ENCODE measurements around the gene AFDN. TPM values are rescaled to one million over a fixed set of nuclear protein-coding genes. Genes with fewer than 3 reads are reported as not detected.

Gene AFDN
- total RNA-seq, 1 donor from 2014 or later, result 112 TPM

GRCh38 chr6:168017629-168018028 lies 190.9 kb downstream of the AFDN start:
- H3K36me3 ChIP-seq (ENCODE audit: control insufficient read depth, insufficient read depth, low read length), result no peaks in the 10 kb centered on the region
- no peaks in the 10 kb centered on the region for H3K27me3 ChIP-seq (ENCODE audit: control insufficient read depth, insufficient read depth, low read length)
- no peak overlapping the region for H3K4me3 ChIP-seq (ENCODE audit: low read depth, low read length)
- DNase-seq (ENCODE audit: low read depth), result no peak
- no peak for TF ChIP-seq CTCF (IDR thresholded peaks at IDR 0.05; ENCODE audit: insufficient read depth, low read length, poor library complexity, severe bottlenecking)

DNA sequence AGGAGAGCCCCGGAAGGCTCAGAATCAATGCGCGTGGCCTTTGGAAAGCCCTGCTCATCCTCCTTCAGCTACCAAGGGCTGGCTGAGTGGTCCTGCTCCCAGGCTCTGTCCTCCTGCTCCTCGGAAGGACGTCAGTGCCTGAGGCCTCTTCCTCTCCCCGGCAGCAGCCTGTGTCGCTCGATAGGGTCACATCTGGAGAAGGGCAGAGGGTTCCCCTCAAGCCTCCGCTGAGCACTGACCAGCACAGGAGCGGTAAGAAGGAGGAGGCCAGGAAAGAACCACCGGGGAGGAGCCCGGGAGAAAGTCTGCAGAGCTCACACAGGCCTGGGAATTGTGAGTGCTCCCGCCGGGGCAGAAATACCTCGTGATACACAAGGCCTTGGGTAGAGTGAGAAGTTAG lies 192.0 kb downstream of the AFDN start:
- DNase-seq (ENCODE audit: low read depth), result no peak
- Histone ChIP-seq H3K27me3 (ENCODE audit: control insufficient read depth, insufficient read depth, low read length) (no peaks in the 10 kb centered on the region), H3K36me3 (ENCODE audit: control insufficient read depth, insufficient read depth, low read length) (no peaks in the 10 kb centered on the region), H3K4me3 (ENCODE audit: low read depth, low read length) (no peak overlapping the region)
- no peak for TF ChIP-seq CTCF (IDR thresholded peaks at IDR 0.05; ENCODE audit: insufficient read depth, low read length, poor library complexity, severe bottlenecking)

GRCh38 chr6:168020242-168020641 lies 193.5 kb downstream of the AFDN start:
- Histone ChIP-seq H3K27me3 (ENCODE audit: control insufficient read depth, insufficient read depth, low read length) (no peaks in the 10 kb centered on the region), H3K4me3 (ENCODE audit: low read depth, low read length) (no peak overlapping the region), H3K36me3 (ENCODE audit: control insufficient read depth, insufficient read depth, low read length) (no peaks in the 10 kb centered on the region)
- no peak for DNase-seq (ENCODE audit: low read depth)
- TF ChIP-seq CTCF (IDR thresholded peaks at IDR 0.05; ENCODE audit: insufficient read depth, low read length, poor library complexity, severe bottlenecking), result no peak

DNA sequence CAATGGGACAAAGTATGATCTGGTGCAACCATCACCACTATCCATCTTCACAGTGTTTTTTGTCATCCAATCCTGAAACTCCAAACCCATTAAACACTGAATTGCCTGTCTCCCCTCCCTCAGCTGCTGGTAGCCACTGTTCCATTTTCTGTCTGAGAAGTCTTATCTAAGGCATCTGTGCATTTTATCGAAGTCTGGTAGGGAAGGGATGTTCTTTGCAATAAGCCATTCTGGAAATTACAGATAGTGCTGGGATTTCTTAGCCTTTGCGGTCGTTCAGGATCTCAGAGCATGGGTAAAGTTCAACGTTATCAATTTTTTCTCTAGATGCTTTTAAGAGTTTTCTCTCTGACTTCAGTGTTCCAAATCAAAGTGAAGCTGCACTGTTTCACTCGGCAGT lies 194.9 kb downstream of the AFDN start:
- H3K27me3 ChIP-seq (ENCODE audit: control insufficient read depth, insufficient read depth, low read length), result no peaks in the 10 kb centered on the region
- H3K4me3 ChIP-seq (ENCODE audit: low read depth, low read length), result no peak overlapping the region
- no peak for TF ChIP-seq CTCF (IDR thresholded peaks at IDR 0.05; ENCODE audit: insufficient read depth, low read length, poor library complexity, severe bottlenecking)
- no peak for DNase-seq (ENCODE audit: low read depth)
- no peaks in the 10 kb centered on the region for H3K36me3 ChIP-seq (ENCODE audit: control insufficient read depth, insufficient read depth, low read length)

Other genes starting within 250 kb of the AFDN start
- not detected in 2 replicates for gene KIF25, start 170.8 kb downstream of the AFDN start, total RNA-seq